HG02981 (cell line): ENCODE measurements around the gene HS3ST3B1.

Experiments
- ATAC-seq: cut with Tn5 transposase; IDR thresholded peaks from one replicate; pipeline ENCODE4 v1.9.1; 2021; ENCODE audit warnings: mild to moderate bottlenecking, moderate library complexity; ENCODE audit not compliant: unreplicated experiment

HS3ST3B1 gene

DNA sequence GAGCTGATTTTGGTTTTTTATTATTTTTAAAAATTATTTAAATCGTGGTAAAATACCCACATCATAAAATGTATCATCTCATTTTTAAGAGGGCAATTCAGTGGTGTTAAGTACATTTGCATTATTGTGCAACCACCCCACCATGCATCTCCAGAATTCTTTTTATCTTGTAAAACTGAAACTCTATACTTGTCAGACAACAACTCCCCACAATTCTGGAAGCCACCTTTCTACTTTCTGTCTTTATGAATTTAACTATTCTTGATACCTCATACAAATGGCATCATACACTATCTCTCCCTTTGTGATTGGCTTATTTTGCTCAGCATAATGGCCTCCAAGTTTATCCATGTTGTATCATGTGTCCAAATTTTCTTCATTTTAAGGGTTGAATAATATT is 97.9 kb downstream of the HS3ST3B1 start:
- ATAC-seq: no peak
